ENCODE results near the gene ATP1B3.

GRCh38 chr3:141854599-141854998 lies 21.8 kb upstream of the ATP1B3 start:
- TF ChIP-seq, protein P1, sequence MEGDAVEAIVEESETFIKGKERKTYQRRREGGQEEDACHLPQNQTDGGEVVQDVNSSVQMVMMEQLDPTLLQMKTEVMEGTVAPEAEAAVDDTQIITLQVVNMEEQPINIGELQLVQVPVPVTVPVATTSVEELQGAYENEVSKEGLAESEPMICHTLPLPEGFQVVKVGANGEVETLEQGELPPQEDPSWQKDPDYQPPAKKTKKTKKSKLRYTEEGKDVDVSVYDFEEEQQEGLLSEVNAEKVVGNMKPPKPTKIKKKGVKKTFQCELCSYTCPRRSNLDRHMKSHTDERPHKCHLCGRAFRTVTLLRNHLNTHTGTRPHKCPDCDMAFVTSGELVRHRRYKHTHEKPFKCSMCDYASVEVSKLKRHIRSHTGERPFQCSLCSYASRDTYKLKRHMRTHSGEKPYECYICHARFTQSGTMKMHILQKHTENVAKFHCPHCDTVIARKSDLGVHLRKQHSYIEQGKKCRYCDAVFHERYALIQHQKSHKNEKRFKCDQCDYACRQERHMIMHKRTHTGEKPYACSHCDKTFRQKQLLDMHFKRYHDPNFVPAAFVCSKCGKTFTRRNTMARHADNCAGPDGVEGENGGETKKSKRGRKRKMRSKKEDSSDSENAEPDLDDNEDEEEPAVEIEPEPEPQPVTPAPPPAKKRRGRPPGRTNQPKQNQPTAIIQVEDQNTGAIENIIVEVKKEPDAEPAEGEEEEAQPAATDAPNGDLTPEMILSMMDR (IDR thresholded peaks at IDR 0.05) = no peak
- no peak for TF ChIP-seq POLR2A (IDR thresholded peaks at IDR 0.05)

All from lower leg skin (tissue), 3 donors.